ENCODE results near the gene MCF2L2. TPM values are rescaled to one million over a fixed set of nuclear protein-coding genes. Genes with fewer than 3 reads are reported as not detected.
"Not testable (repeated sequence)": the region's sequence is repeated elsewhere in the genome, so short reads cannot be mapped to it uniquely, and the experiment has no call there.

MCF2L2 gene
- total and polyA plus RNA-seq, 7 donors: 0.99 to 5.0 (median 4.0) TPM; not detected in 1

DNA sequence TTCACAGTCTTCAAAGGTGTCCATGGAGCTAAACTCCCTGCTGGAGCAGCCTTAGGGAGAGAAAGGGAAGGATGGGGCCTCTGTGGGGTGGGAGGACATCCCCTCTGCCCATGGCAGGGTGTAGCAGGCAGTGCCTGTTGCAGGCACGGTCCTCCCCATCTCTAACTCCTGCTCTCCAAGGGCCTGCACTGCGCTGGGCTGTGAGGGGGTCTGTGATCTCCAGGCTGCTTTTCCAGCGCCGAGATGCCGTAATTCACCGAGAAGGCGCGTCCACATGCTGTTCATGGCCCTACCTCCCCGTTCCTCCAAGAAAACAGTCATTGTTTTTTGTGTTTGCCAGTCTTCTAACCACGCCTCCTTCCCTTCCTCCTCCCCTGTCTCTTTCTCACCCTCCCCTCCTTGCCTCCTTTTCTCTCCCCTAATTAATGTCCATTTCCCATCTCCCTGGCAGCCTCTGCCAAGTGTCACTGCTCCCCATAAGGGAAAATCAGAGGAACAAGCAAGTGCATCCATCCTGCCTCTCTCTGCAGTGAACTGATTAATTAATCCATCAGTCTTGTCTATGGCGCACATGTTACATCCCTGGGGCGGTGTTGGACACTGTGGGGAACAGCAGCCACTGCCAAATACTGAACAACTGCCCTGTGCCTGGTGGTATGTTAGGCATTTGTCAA, 248.2 kb downstream of the MCF2L2 start:
- Histone ChIP-seq H3K4me3 (no peak overlapping the region), H3K27me3 (peaks cover 10 to 54% (median 21%) of the 10 kb centered on the region in 3 donors), H3K9me3 (no peaks in the 10 kb centered on the region), H3K4me1 (peaks cover 0 to 17% (median 12%) of the 10 kb centered on the region in 4 donors), H3K27ac (no peak overlapping the region), H3K36me3 (no peaks in the 10 kb centered on the region)
- TF ChIP-seq POLR2AphosphoS5 (IDR thresholded peaks at IDR 0.05) (no peak), EP300 (IDR thresholded peaks at IDR 0.05) (no peak), POLR2A (IDR thresholded peaks at IDR 0.05) (no peak)
- TF ChIP-seq, protein P1, sequence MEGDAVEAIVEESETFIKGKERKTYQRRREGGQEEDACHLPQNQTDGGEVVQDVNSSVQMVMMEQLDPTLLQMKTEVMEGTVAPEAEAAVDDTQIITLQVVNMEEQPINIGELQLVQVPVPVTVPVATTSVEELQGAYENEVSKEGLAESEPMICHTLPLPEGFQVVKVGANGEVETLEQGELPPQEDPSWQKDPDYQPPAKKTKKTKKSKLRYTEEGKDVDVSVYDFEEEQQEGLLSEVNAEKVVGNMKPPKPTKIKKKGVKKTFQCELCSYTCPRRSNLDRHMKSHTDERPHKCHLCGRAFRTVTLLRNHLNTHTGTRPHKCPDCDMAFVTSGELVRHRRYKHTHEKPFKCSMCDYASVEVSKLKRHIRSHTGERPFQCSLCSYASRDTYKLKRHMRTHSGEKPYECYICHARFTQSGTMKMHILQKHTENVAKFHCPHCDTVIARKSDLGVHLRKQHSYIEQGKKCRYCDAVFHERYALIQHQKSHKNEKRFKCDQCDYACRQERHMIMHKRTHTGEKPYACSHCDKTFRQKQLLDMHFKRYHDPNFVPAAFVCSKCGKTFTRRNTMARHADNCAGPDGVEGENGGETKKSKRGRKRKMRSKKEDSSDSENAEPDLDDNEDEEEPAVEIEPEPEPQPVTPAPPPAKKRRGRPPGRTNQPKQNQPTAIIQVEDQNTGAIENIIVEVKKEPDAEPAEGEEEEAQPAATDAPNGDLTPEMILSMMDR (IDR thresholded peaks at IDR 0.05): no peak
- intact Hi-C loops (cut with DNase I): no loop called here
- no peak for DNase-seq
- WGBS, 2 donors: 21 to 43% methylated on average over 12 of the region's 12 CpGs

DNA sequence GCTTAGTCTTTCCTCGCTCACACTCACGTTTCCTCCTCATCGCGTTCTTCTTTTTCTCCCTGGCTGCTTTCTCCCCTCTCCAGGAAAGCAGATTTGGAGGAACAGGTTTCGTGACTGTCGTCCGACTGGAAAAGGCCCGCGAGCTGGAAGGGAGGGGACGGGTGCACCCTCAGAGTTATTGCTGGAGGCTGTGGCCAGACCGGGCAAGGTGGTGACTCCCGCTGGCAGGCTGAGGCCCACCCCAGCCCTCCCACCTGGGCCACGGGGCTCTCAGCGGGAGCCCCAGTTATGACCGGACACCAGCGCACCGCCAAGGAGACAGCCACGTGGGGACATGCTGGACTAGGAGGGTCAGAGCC, 248.9 kb downstream of the MCF2L2 start:
- 6 to 15% methylated on average over 18 of the region's 18 CpGs for whole genome bisulfite sequencing, 2 donors
- not testable (repeated sequence) for H3K36me3 ChIP-seq, H3K9me3 ChIP-seq, H3K27ac ChIP-seq, DNase-seq
- peaks cover 0 to 17% (median 12%) of the 10 kb centered on the region in 4 donors for H3K4me1 ChIP-seq
- peaks cover 10 to 59% (median 26%) of the 10 kb centered on the region in 3 donors for H3K27me3 ChIP-seq
- H3K4me3 ChIP-seq: peak overlapping the region; percentile 28 to 53 (median 42)
- intact Hi-C loops (cut with DNase I): loop anchor here (5.0 kb wide), 1 partner anchor 57 kb away; no protein-coding TSS in a partner anchor

DNA sequence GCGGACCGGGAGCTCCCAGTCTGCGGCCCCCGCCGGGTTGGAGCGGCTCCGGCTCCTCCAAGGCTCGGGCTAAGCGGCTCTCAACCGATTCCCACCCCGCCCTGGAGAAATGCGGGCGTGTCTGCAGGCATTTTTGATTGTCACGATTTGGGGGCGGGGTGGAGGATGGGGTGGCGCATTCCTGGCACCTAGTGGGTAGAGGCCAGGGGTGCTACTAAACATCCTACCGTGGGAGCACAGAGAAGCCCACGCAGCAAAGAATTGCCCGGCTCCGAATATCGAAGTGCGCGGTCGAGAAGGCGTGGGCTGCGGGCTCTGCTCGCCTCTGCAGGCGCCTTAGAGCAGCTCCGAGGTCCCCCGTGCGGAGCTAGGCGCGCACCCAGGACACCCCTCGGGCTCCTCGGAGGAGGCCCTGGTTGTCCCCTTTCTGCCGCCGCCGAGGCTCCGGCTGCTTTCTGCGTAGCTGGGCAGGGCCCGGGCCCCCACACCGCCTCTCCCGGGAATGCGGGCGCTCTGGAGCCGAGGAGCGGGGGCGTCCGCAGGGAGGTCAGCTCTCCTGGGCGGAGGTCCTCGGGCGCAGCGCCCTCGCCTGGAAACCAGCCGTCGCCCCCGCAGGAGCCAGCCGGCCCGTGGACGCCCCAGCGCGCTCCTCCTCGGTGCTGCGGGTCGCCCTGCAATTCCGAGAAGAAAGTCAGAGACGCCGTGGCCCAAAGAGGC, 249.4 kb downstream of the MCF2L2 start:
- H3K4me1 ChIP-seq: peaks cover 0 to 17% (median 12%) of the 10 kb centered on the region in 4 donors
- no peak for DNase-seq
- no peaks in the 10 kb centered on the region for H3K36me3 ChIP-seq
- TF ChIP-seq, protein P1 (IDR thresholded peaks at IDR 0.05): no peak
- TF ChIP-seq POLR2AphosphoS5 (IDR thresholded peaks at IDR 0.05): peak in 1 of 4 donors; percentile 2
- peaks cover 10 to 59% (median 26%) of the 10 kb centered on the region in 3 donors for H3K27me3 ChIP-seq
- H3K9me3 ChIP-seq: no peaks in the 10 kb centered on the region
- H3K4me3 ChIP-seq: peak overlapping the region; percentile 28 to 53 (median 42)
- WGBS, 2 donors: 0 to 1% methylated on average over 68 of the region's 68 CpGs
- peak overlapping the region in 1 of 4 donors; percentile 4 for H3K27ac ChIP-seq
- intact Hi-C loops (cut with DNase I): loop anchor here (5.0 kb wide), 1 partner anchor 57 kb away; no protein-coding TSS in a partner anchor

DNA sequence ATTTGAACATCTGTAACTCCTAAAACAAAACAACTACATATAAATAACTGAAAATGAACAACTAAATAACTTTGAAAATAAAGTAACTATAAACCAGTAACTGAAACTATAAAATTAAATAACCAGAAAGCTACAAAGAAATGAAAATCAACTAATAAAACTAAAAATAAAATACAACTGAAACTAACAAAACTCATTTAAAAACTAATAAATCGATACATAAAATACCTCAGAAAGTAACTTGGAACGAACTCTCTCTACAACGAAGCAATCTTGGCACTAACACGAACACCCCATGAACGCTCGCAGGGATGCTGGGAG, 249.9 kb downstream of the MCF2L2 start:
- intact Hi-C loops (cut with DNase I): loop anchor here (5.0 kb wide), 1 partner anchor 56 kb away; no protein-coding TSS in a partner anchor
- no peak for DNase-seq

More for the DNA sequence above, 249.9 kb downstream of the MCF2L2 start:
- Histone ChIP-seq H3K36me3 (no peaks in the 10 kb centered on the region), H3K4me1 (peaks cover 0 to 17% (median 12%) of the 10 kb centered on the region in 4 donors), H3K4me3 (peak overlapping the region; percentile 28 to 53 (median 42)), H3K27ac (no peak overlapping the region), H3K27me3 (peaks cover 10 to 62% (median 27%) of the 10 kb centered on the region in 3 donors), H3K9me3 (no peaks in the 10 kb centered on the region)
- 4 to 9% methylated on average over 6 of the region's 6 CpGs for WGBS, 2 donors
- TF ChIP-seq POLR2AphosphoS5 (IDR thresholded peaks at IDR 0.05) (peak in 1 of 4 donors; percentile 47), EP300 (IDR thresholded peaks at IDR 0.05) (no peak)
- TF ChIP-seq, protein P1 (IDR thresholded peaks at IDR 0.05): no peak
